ENCODE data around the gene ZNF625.

- TF ChIP-seq CTCF (IDR thresholded peaks at IDR 0.05), result no peak
- TF ChIP-seq EP300 (IDR thresholded peaks at IDR 0.05), result no peak
- TF ChIP-seq POLR2AphosphoS5 (IDR thresholded peaks at IDR 0.05), result peak; percentile 91 to 97 (median 96)
Observed at GRCh38 chr19:12162882-12163806, 6.6 kb upstream of the ZNF625 start, which contains the start of gene ZNF136.
